ENCODE results near the gene SORCS2. TPM values are rescaled to one million over a fixed set of nuclear protein-coding genes. Genes with fewer than 3 reads are reported as not detected.

The SORCS2 gene
- total and polyA plus RNA-seq, 2 of the 4 experiments (the other 2 are of a cell fraction) = 0.36 to 0.62 TPM

- Histone ChIP-seq H3K9ac (ENCODE audit: low read depth, low read length) (no peak overlapping the region), H3K23ac (ENCODE audit: low read depth, low read length) (no peak overlapping the region), H4K91ac (ENCODE audit: insufficient read depth, low read depth, low read length) (no peak overlapping the region), H2BK20ac (ENCODE audit: low read depth, low read length) (no peak overlapping the region), H3K56ac (ENCODE audit: extremely low read depth, insufficient read depth, low read length) (no peak overlapping the region), H2AK9ac (replicated peaks; ENCODE audit: low read depth, low read length, poor library complexity) (no peak overlapping the region), H3K36me3 (ENCODE audit: control insufficient read depth, insufficient read depth, low read length) (no peaks in the 10 kb centered on the region), H3K4me1 (ENCODE audit: control insufficient read depth, insufficient read depth, low read length) (no peaks in the 10 kb centered on the region), H3K4me2 (ENCODE audit: low read depth, low read length) (no peak overlapping the region), H2AK5ac (ENCODE audit: low read depth, low read length) (no peak overlapping the region), H3K18ac (ENCODE audit: low read depth, low read length) (no peak overlapping the region), H3K14ac (replicated peaks; ENCODE audit: low read depth, low read length) (no peak overlapping the region), H4K20me1 (ENCODE audit: insufficient read depth, low read length) (no peaks in the 10 kb centered on the region), H4K5ac (ENCODE audit: low read depth, low read length) (no peak overlapping the region), H3K9me1 (ENCODE audit: insufficient read depth, low read length) (no peaks in the 10 kb centered on the region), H3K4me3 (ENCODE audit: insufficient read depth, low read depth, low read length) (no peak overlapping the region), H3K79me1 (ENCODE audit: low read depth in 1 of 2, low read length in 2 of 2) (no peaks in the 10 kb centered on the region), H2BK5ac (ENCODE audit: low read depth, low read length, poor library complexity, severe bottlenecking) (no peak overlapping the region), H3K27ac (ENCODE audit: insufficient read depth, low read length) (no peak overlapping the region), H3K4ac (ENCODE audit: low read depth, low read length) (no peak overlapping the region), H3K27me3 (ENCODE audit: control insufficient read depth, insufficient read depth, low read length) (peaks cover 3% of the 10 kb centered on the region), H4K8ac (ENCODE audit: low read depth in 2 of 2, low read length in 2 of 2) (no peak overlapping the region), H2AFZ (replicated peaks; ENCODE audit: low read length, poor library complexity) (no peak overlapping the region), H3K9me3 (ENCODE audit: control insufficient read depth, insufficient read depth, low read length) (no peaks in the 10 kb centered on the region), H2BK15ac (ENCODE audit: low read depth, low read length) (no peak overlapping the region), H2BK120ac (ENCODE audit: low read depth, low read length) (no peak overlapping the region)
- dilution Hi-C loops (cut with HindIII; ENCODE audit: low sequenced_read_pairs, unreplicated experiment) (no loop called here), intact Hi-C loops (cut with micrococcal nuclease) (no loop called here), in situ Hi-C loops (cut with MboI; ENCODE audit: low sequenced_read_pairs) (no loop called here)
- WGBS, 2 experiments (ENCODE audit: extremely low coverage in 2 of 2, insufficient read length in 1 of 2) = 30% methylated on average over 3 of the region's 13 CpGs; no CpG with 5 or more reads in 1 of the 2 experiments
- ChIA-PET POLR2A (ENCODE audit: unreplicated experiment) (no interaction called here), CTCF (no interaction called here)
- no TSS peak for BruUV-seq (replicated peaks)
- DNase-seq (no peak), ATAC-seq (ENCODE audit: low read depth) (no peak)
- TF ChIP-seq ELK1 (IDR thresholded peaks at IDR 0.05; ENCODE audit: borderline replicate concordance, low read depth, low read length) (no peak), USF2 (IDR thresholded peaks at IDR 0.05; ENCODE audit: low read depth, low read length) (no peak), MAFK (IDR thresholded peaks at IDR 0.05; ENCODE audit: low read depth, low read length) (no peak), POLR2A (IDR thresholded peaks at IDR 0.05; ENCODE audit: low read depth, low read length) (no peak), SMC3 (IDR thresholded peaks at IDR 0.05; ENCODE audit: low read depth, low read length) (no peak), MXI1 (IDR thresholded peaks at IDR 0.05; ENCODE audit: borderline replicate concordance, low read depth, low read length) (no peak), MAZ (IDR thresholded peaks at IDR 0.05; ENCODE audit: borderline replicate concordance, low read depth, low read length) (no peak), RFX5 (IDR thresholded peaks at IDR 0.05; ENCODE audit: low read depth, low read length) (no peak), FOS (IDR thresholded peaks at IDR 0.05; ENCODE audit: low read depth, low read length) (no peak), BHLHE40 (IDR thresholded peaks at IDR 0.05; ENCODE audit: low read depth, low read length) (no peak), CEBPB (IDR thresholded peaks at IDR 0.05; ENCODE audit: low read depth, low read length) (no peak), CTCF (conservative IDR thresholded peaks at IDR 0.05; ENCODE audit: low read depth, low read length) (no peak), RAD21 (IDR thresholded peaks at IDR 0.05; ENCODE audit: low read length) (no peak), NFE2L2 (IDR thresholded peaks at IDR 0.05; ENCODE audit: low read depth, low read length) (no peak), RCOR1 (IDR thresholded peaks at IDR 0.05; ENCODE audit: insufficient replicate concordance, low read length) (no peak), CHD1 (IDR thresholded peaks at IDR 0.05; ENCODE audit: low read depth, low read length) (no peak)
These were observed 243.9 kb downstream of the SORCS2 start for GRCh38 chr4:7436256-7436655.
